Esophagus squamous epithelium (tissue), 5 donors: ENCODE data around the gene ZDHHC17. TPM values are rescaled to one million over a fixed set of nuclear protein-coding genes. Genes with fewer than 3 reads are reported as not detected.

Experiments used
- DNase-seq: peaks from one replicate; lab custom pipeline; 2025; lab: John Stamatoyannopoulos, UW
- H3K27ac ChIP-seq, 4 donors: fragments of 200-600 bp; sonication (generic); one replicate each; pipeline ENCODE4 v1.5.1; 2016 to 2019; ENCODE audit warnings: mild to moderate bottlenecking in 1 of 4
- H3K27me3 ChIP-seq, 4 donors: fragments of 200-600 bp; sonication (generic); 1 replicate in 3 of 4; 2 replicates in 1 of 4; pipeline versions ENCODE4 v1.5.1 to v1.6.0; 2017 to 2021; ENCODE audit warnings: antibody characterized with exemption in 1 of 4
- H3K36me3 ChIP-seq, 3 donors: fragments of 200-600 bp; sonication (generic); one replicate each; pipeline ENCODE4 v1.5.1; 2016 to 2019
- H3K4me1 ChIP-seq, 3 donors: fragments of 200-600 bp; sonication (generic); one replicate each; pipeline ENCODE4 v1.5.1; 2017 to 2019
- H3K4me3 ChIP-seq, 4 donors: fragments of 200-600 bp; sonication (generic); 1 replicate in 3 of 4; 2 replicates in 1 of 4; pipeline ENCODE4 v1.5.1; 2016 to 2019; ENCODE audit warnings: mild to moderate bottlenecking in 2 of 4, moderate library complexity in 1 of 4
- H3K9me3 ChIP-seq, 3 donors: fragments of 200-600 bp; sonication (generic); one replicate each; pipeline ENCODE4 v1.5.1; 2016 to 2019
- POLR2A ChIP-seq, 4 donors: fragments of 450-650 bp; IDR thresholded peaks; one replicate each; pipeline ENCODE4 v1.6.1; 2017; ENCODE audit warnings: antibody characterized with exemption in 4 of 4, mild to moderate bottlenecking in 4 of 4, moderate library complexity in 3 of 4
- WGBS, 2 donors: methylation state at CpG; one replicate each; pipeline ENCODE4 v1.1.5; 2018; 5-methylcytosine and 5-hydroxymethylcytosine counted together
- intact Hi-C: fragments of 100-400 bp; cut with DNase I; formaldehyde crosslinking; loops from one replicate; pipeline ENCODE4 v1.15.0; 2022
- total RNA-seq, 4 donors: library from RNA; depleted of rRNA; stranded (reverse); fragments of >200 nt; gene quantifications; one replicate each; pipeline ENCODE4 v1.1.0, GENCODE V29; 2016
- TF ChIP-seq, protein P1 (sequence below), 6 experiments: fragments of 450-650 bp in 4 of 6; fragments of 200-600 bp in 2 of 6; sonication (generic) in 2 of 6; IDR thresholded peaks; one replicate each; pipeline ENCODE4 v1.5.1; 2016 to 2019; ENCODE audit warnings: antibody characterized with exemption in 6 of 6, mild to moderate bottlenecking in 4 of 6, moderate library complexity in 4 of 6
- donor health status: DM: yes; HTN: yes; CAD: no.

Gene ZDHHC17
- total RNA-seq, 4 donors from 2014 or later = 6.7 to 26.7 (median 11.7) TPM

DNA sequence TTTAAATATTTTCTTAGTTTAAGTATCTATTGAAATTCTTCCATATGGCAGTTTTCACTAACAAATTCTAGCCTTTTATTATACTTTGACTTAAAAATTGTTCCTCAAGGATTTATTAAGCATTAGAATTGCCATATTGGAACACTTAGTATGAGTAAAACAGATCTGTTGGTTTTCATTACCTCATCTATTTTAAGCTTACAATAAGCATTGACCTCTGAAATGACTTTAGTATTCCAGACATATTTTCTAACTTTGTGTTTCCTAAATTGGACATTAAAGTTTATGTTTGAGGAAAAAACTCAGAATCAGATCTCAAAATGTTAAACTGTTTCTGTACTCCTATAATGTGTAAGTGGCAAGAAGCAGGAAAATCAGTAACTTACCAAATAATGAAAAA lies 66.5 kb downstream of the ZDHHC17 start:
- H3K4me1 ChIP-seq = no peaks in the 10 kb centered on the region
- intact Hi-C loops = no loop called here
- DNase-seq = no peak
- peaks cover 0 to 6% (median 4%) of the 10 kb centered on the region in 3 donors for H3K9me3 ChIP-seq
- no peak overlapping the region for H3K4me3 ChIP-seq
- H3K27me3 ChIP-seq = no peaks in the 10 kb centered on the region
- TF ChIP-seq POLR2A (IDR thresholded peaks at IDR 0.05) = no peak
- TF ChIP-seq, protein P1, sequence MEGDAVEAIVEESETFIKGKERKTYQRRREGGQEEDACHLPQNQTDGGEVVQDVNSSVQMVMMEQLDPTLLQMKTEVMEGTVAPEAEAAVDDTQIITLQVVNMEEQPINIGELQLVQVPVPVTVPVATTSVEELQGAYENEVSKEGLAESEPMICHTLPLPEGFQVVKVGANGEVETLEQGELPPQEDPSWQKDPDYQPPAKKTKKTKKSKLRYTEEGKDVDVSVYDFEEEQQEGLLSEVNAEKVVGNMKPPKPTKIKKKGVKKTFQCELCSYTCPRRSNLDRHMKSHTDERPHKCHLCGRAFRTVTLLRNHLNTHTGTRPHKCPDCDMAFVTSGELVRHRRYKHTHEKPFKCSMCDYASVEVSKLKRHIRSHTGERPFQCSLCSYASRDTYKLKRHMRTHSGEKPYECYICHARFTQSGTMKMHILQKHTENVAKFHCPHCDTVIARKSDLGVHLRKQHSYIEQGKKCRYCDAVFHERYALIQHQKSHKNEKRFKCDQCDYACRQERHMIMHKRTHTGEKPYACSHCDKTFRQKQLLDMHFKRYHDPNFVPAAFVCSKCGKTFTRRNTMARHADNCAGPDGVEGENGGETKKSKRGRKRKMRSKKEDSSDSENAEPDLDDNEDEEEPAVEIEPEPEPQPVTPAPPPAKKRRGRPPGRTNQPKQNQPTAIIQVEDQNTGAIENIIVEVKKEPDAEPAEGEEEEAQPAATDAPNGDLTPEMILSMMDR (IDR thresholded peaks at IDR 0.05) = no peak
- peaks cover 0 to 58% (median 5%) of the 10 kb centered on the region in 3 donors for H3K36me3 ChIP-seq
- no peak overlapping the region for H3K27ac ChIP-seq

DNA sequence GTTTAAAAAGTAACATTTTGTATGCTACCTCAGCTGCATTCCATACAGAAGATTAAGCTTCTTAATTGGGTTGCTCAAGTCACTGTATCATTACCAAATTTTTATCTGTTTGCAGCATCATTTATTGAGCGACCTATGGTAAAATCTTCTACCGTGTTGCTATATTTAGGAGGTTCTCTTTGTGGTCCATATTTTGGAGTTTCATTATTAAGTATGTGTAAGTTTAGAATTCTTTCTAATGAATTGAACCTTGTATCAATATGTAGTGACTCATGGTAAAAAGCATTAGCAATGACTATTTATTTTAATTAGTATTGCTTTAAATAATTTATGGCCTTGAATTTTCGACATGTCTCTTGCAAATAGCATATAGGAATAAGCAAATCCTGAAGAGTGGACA lies 72.7 kb downstream of the ZDHHC17 start:
- Histone ChIP-seq H3K27me3 (no peaks in the 10 kb centered on the region), H3K4me3 (no peak overlapping the region), H3K4me1 (no peaks in the 10 kb centered on the region), H3K27ac (no peak overlapping the region), H3K36me3 (peaks cover 0 to 23% (median 0%) of the 10 kb centered on the region in 3 donors), H3K9me3 (peaks cover 0 to 4% (median 3%) of the 10 kb centered on the region in 3 donors)
- WGBS, 2 donors = 55 to 74% methylated on average over 3 of the region's 3 CpGs
- TF ChIP-seq, protein P1 (IDR thresholded peaks at IDR 0.05) = no peak
- TF ChIP-seq POLR2A (IDR thresholded peaks at IDR 0.05) = no peak
- intact Hi-C loops = no loop called here
- DNase-seq = no peak

DNA sequence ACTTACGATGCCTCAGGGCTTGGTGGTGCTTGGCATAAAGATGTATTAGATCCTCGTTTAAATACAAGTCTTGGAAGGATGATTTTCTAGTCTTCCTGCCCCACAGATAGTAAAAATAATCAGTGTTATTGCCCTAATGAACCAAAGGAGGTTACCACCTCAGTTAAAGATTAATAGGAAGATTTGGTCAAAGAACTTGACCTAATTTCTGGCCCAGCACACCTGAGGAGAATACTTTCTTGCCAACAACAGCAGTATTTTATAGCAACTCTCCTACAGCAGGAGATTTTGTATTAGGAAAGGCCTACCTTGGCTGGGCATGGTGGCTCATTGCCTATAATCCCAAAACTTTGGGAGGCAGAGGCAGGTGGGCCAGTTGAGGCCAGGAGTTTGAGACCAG lies 83.3 kb downstream of the ZDHHC17 start:
- no peaks in the 10 kb centered on the region for H3K9me3 ChIP-seq
- 55 to 68% methylated on average over 2 of the region's 2 CpGs for WGBS, 2 donors
- H3K27me3 ChIP-seq = no peaks in the 10 kb centered on the region
- no peak overlapping the region for H3K27ac ChIP-seq
- no peaks in the 10 kb centered on the region for H3K4me1 ChIP-seq
- TF ChIP-seq, protein P1 (IDR thresholded peaks at IDR 0.05) = no peak
- no peak for TF ChIP-seq POLR2A (IDR thresholded peaks at IDR 0.05)
- intact Hi-C loops = no loop called here
- no peak for DNase-seq
- H3K36me3 ChIP-seq = peaks cover 0 to 77% (median 0%) of the 10 kb centered on the region in 3 donors
- H3K4me3 ChIP-seq = no peak overlapping the region

DNA sequence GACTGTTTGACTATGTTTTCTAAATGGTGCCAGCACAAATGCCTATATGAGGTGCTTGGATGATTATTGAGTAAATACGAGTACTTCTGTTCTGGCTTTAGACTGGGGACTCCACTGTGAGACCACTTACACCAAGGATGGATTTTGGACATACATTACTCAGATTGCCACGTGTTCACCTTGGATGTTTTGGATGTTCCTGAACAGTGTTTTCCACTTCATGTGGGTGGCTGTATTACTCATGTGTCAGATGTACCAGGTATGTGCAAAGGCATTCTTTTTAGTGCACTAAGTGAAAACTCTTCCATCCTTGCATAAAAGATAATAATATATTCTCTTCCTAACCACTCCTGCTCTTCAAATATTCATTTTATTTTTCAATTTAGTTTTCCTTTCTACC lies 84.2 kb downstream of the ZDHHC17 start:
- DNase-seq = no peak
- H3K27me3 ChIP-seq = no peaks in the 10 kb centered on the region
- H3K9me3 ChIP-seq = no peaks in the 10 kb centered on the region
- H3K4me3 ChIP-seq = no peak overlapping the region
- H3K4me1 ChIP-seq = no peaks in the 10 kb centered on the region
- TF ChIP-seq, protein P1 (IDR thresholded peaks at IDR 0.05) = no peak
- TF ChIP-seq POLR2A (IDR thresholded peaks at IDR 0.05) = no peak
- WGBS, 2 donors = 75 to 83% methylated on average over 2 of the region's 2 CpGs
- intact Hi-C loops = no loop called here
- peaks cover 0 to 72% (median 0%) of the 10 kb centered on the region in 3 donors for H3K36me3 ChIP-seq
- H3K27ac ChIP-seq = no peak overlapping the region

DNA sequence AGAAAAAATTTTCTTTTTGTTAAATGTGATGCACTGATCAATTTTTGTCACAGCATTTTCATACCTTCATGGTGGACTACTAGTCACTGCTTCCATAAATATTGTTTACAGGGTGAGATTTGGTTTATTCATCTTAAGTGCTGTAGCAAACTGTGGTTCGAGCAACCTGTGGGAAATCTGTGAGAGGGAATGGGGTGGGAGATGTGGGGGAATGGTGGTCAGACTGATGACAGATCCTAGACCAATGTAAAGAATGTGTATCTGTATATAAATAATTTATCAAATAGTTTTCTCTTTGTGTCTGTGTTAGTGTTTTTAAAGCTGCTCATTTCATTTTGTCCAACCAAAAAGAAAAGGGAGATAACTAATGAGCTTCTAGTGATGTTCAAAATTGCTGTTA lies 88.2 kb downstream of the ZDHHC17 start:
- Histone ChIP-seq H3K4me3 (no peak overlapping the region), H3K4me1 (no peaks in the 10 kb centered on the region), H3K36me3 (peaks cover 7 to 83% (median 7%) of the 10 kb centered on the region in 3 donors), H3K27me3 (no peaks in the 10 kb centered on the region), H3K27ac (no peak overlapping the region), H3K9me3 (peaks cover 0 to 7% (median 0%) of the 10 kb centered on the region in 3 donors)
- TF ChIP-seq, protein P1 (IDR thresholded peaks at IDR 0.05) = no peak
- no peak for TF ChIP-seq POLR2A (IDR thresholded peaks at IDR 0.05)
- no peak for DNase-seq
- intact Hi-C loops = no loop called here
- WGBS, 2 donors = 88 to 100% methylated on average over 1 of the region's 1 CpG
